MG63 (cell line): Measurements from ENCODE around the gene HCN4. TPM values are rescaled to one million over a fixed set of nuclear protein-coding genes. Genes with fewer than 3 reads are reported as not detected.

ENCODE experiments used
- DNase-seq: peaks from one replicate; pipeline ENCODE4 v3.0.0-alpha.2; 2020
- H3K27me3 ChIP-seq: fragments of 250-450 bp; sonication (Bioruptor Pico); 2 replicates; pipeline ENCODE4 v1.5.1; 2020; ENCODE audit warnings: mild to moderate bottlenecking, moderate library complexity
- H3K36me3 ChIP-seq: fragments of 250-450 bp; sonication (Bioruptor Pico); 2 replicates; pipeline ENCODE4 v1.5.1; 2020; ENCODE audit warnings: mild to moderate bottlenecking, moderate library complexity
- H3K4me3 ChIP-seq: fragments of 250-450 bp; sonication (Bioruptor Pico); 2 replicates; pipeline ENCODE4 v1.5.1; 2020; ENCODE audit warnings: mild to moderate bottlenecking, moderate library complexity
- H3K9me3 ChIP-seq: fragments of 250-450 bp; sonication (Bioruptor Pico); 2 replicates; pipeline ENCODE4 v1.5.1; 2020; ENCODE audit warnings: mild to moderate bottlenecking, moderate library complexity
- total RNA-seq: library from RNA; depleted of rRNA; stranded (reverse); fragments of >200 nt; shearing (Covaris generic); gene quantifications from 2 replicates; pipeline ENCODE4 v1.2.3, GENCODE V29; 2014; ENCODE audit warnings: low replicate concordance

The HCN4 gene
- total RNA-seq, 1 experiment from 2014 or later, result not detected

GRCh38 chr15:73386886-73387506 lies 18.2 kb upstream of the HCN4 start:
- Histone ChIP-seq H3K4me3 (no peak overlapping the region), H3K27me3 (no peaks in the 10 kb centered on the region; the same call in 1 of the 2 replicates), H3K9me3 (0 out of 2 replicates have a peak, but pooled peaks cover 3% of the 10 kb centered on the region), H3K36me3 (no peaks in the 10 kb centered on the region)
- DNase-seq, result no peak

GRCh38 chr15:73386238-73386637 lies 17.5 kb upstream of the HCN4 start:
- DNase-seq, result no peak
- Histone ChIP-seq H3K9me3 (0 out of 2 replicates have a peak, but pooled peaks cover 3% of the 10 kb centered on the region), H3K4me3 (no peak overlapping the region)

GRCh38 chr15:73385205-73385604 lies 16.4 kb upstream of the HCN4 start:
- DNase-seq, result no peak
- Histone ChIP-seq H3K27me3 (no peaks in the 10 kb centered on the region; the same call in 1 of the 2 replicates), H3K36me3 (no peaks in the 10 kb centered on the region), H3K4me3 (no peak overlapping the region), H3K9me3 (peaks cover 7% of the 10 kb centered on the region)

More at GRCh38 chr15:73386238-73386637, 17.5 kb upstream of the HCN4 start:
- Histone ChIP-seq H3K36me3 (no peaks in the 10 kb centered on the region), H3K27me3 (no peaks in the 10 kb centered on the region; the same call in 1 of the 2 replicates)

GRCh38 chr15:73383310-73384189 lies 14.8 kb upstream of the HCN4 start:
- Histone ChIP-seq H3K9me3 (peaks cover 4% of the 10 kb centered on the region), H3K4me3 (no peak overlapping the region)
- DNase-seq, result no peak

GRCh38 chr15:73382115-73382514 lies 13.4 kb upstream of the HCN4 start:
- Histone ChIP-seq H3K9me3 (peaks cover 4% of the 10 kb centered on the region), H3K27me3 (no peaks in the 10 kb centered on the region; the same call in 1 of the 2 replicates), H3K4me3 (no peak overlapping the region), H3K36me3 (no peaks in the 10 kb centered on the region)
- no peak for DNase-seq

More at GRCh38 chr15:73383310-73384189, 14.8 kb upstream of the HCN4 start:
- H3K36me3 ChIP-seq, result no peaks in the 10 kb centered on the region
- H3K27me3 ChIP-seq, result no peaks in the 10 kb centered on the region; the same call in 1 of the 2 replicates

GRCh38 chr15:73380661-73381060 lies 11.9 kb upstream of the HCN4 start:
- Histone ChIP-seq H3K4me3 (no peak overlapping the region), H3K36me3 (no peaks in the 10 kb centered on the region), H3K27me3 (no peaks in the 10 kb centered on the region; the same call in 1 of the 2 replicates), H3K9me3 (peaks cover 4% of the 10 kb centered on the region)
- no peak for DNase-seq

GRCh38 chr15:73378089-73378488 lies 9.3 kb upstream of the HCN4 start:
- Histone ChIP-seq H3K9me3 (peaks cover 4% of the 10 kb centered on the region), H3K4me3 (no peak overlapping the region), H3K27me3 (no peaks in the 10 kb centered on the region), H3K36me3 (no peaks in the 10 kb centered on the region)
- DNase-seq, result no peak

GRCh38 chr15:73375755-73376305 lies 7.1 kb upstream of the HCN4 start:
- no peak overlapping the region for H3K4me3 ChIP-seq
- no peaks in the 10 kb centered on the region for H3K36me3 ChIP-seq
- no peak for DNase-seq
- peaks cover 4% of the 10 kb centered on the region for H3K9me3 ChIP-seq
- H3K27me3 ChIP-seq, result peaks cover 5% of the 10 kb centered on the region

GRCh38 chr15:73375012-73375411 lies 6.3 kb upstream of the HCN4 start:
- peaks cover 13% of the 10 kb centered on the region for H3K27me3 ChIP-seq

GRCh38 chr15:73374604-73375003 lies 5.8 kb upstream of the HCN4 start:
- Histone ChIP-seq H3K4me3 (no peak overlapping the region), H3K9me3 (no peaks in the 10 kb centered on the region), H3K36me3 (no peaks in the 10 kb centered on the region), H3K27me3 (peaks cover 16% of the 10 kb centered on the region)
- DNase-seq, result no peak

More at GRCh38 chr15:73375012-73375411, 6.3 kb upstream of the HCN4 start:
- Histone ChIP-seq H3K9me3 (no peaks in the 10 kb centered on the region), H3K4me3 (no peak overlapping the region), H3K36me3 (no peaks in the 10 kb centered on the region)
- DNase-seq, result no peak

GRCh38 chr15:73373221-73373620 lies 4.5 kb upstream of the HCN4 start:
- Histone ChIP-seq H3K9me3 (no peaks in the 10 kb centered on the region), H3K4me3 (no peak overlapping the region), H3K36me3 (no peaks in the 10 kb centered on the region), H3K27me3 (peaks cover 26% of the 10 kb centered on the region)
- no peak for DNase-seq

- Histone ChIP-seq H3K27me3 (peaks cover 32% of the 10 kb centered on the region), H3K9me3 (no peaks in the 10 kb centered on the region), H3K4me3 (no peak overlapping the region), H3K36me3 (no peaks in the 10 kb centered on the region)
- no peak for DNase-seq
Observed at GRCh38 chr15:73371812-73372211, 3.1 kb upstream of the HCN4 start.

GRCh38 chr15:73370151-73370550 lies 1.4 kb upstream of the HCN4 start:
- no peak overlapping the region for H3K4me3 ChIP-seq
- no peaks in the 10 kb centered on the region for H3K36me3 ChIP-seq
- DNase-seq, result no peak
- peaks cover 38% of the 10 kb centered on the region for H3K27me3 ChIP-seq
- H3K9me3 ChIP-seq, result no peaks in the 10 kb centered on the region

- no peaks in the 10 kb centered on the region for H3K9me3 ChIP-seq
- no peak overlapping the region for H3K4me3 ChIP-seq
- DNase-seq, result no peak
- H3K27me3 ChIP-seq, result peaks cover 38% of the 10 kb centered on the region
- H3K36me3 ChIP-seq, result no peaks in the 10 kb centered on the region
Observed at GRCh38 chr15:73369154-73369694, 466 bp upstream of the HCN4 start.

- no peak for DNase-seq
- Histone ChIP-seq H3K27me3 (peaks cover 38% of the 10 kb centered on the region), H3K4me3 (no peak overlapping the region), H3K36me3 (no peaks in the 10 kb centered on the region), H3K9me3 (no peaks in the 10 kb centered on the region)
Observed at GRCh38 chr15:73367624-73368300, 996 bp downstream of the HCN4 start.

- H3K27me3 ChIP-seq, result peaks cover 38% of the 10 kb centered on the region
- H3K4me3 ChIP-seq, result no peak overlapping the region
- DNase-seq, result no peak
- H3K9me3 ChIP-seq, result no peaks in the 10 kb centered on the region
- no peaks in the 10 kb centered on the region for H3K36me3 ChIP-seq
Observed at GRCh38 chr15:73366766-73367623, 1.8 kb downstream of the HCN4 start.
